Activated CD4-positive, alpha-beta T cell treated with anti-CD3 and anti-CD28 coated beads for 36 hours (primary cell): ENCODE measurements around the gene STUM. TPM values are rescaled to one million over a fixed set of nuclear protein-coding genes. Genes with fewer than 3 reads are reported as not detected.

ENCODE experiments used
- ATAC-seq: fragments of 200-7000 bp; cut with Tn5 transposase; one replicate; pipeline ENCODE4 v1.10.0; 2021; ENCODE audit warnings: mild to moderate bottlenecking, moderate library complexity
- CTCF ChIA-PET: fragments of 350-600 bp; sonication (Branson Sonifier 250); formaldehyde crosslinking; loops from one replicate; lab custom pipeline; 2021; ENCODE audit warnings: antibody characterized with exemption; lab: Charles Lee
- POLR2A ChIA-PET: fragments of 350-600 bp; sonication (Branson Sonifier 250); formaldehyde crosslinking; loops from one replicate; lab custom pipeline; 2021; ENCODE audit warnings: antibody characterized with exemption, inconsistent platforms; lab: Charles Lee
- DNase-seq: peaks from one replicate; pipeline ENCODE4 v3.0.0-alpha.2; 2020
- H3K27ac Mint-ChIP-seq: one replicate; pipeline ENCODE4 v1.8.0; 2021; ENCODE audit warnings: mixed read lengths
- H3K27me3 Mint-ChIP-seq: one replicate; pipeline ENCODE4 v1.8.0; 2021; ENCODE audit warnings: mixed read lengths
- H3K36me3 Mint-ChIP-seq: one replicate; pipeline ENCODE4 v1.8.0; 2021; ENCODE audit warnings: low read depth, mixed read lengths
- H3K4me1 Mint-ChIP-seq: one replicate; pipeline ENCODE4 v1.8.0; 2021; ENCODE audit warnings: mixed read lengths
- H3K4me3 Mint-ChIP-seq: one replicate; pipeline ENCODE4 v1.8.0; 2021; ENCODE audit warnings: mild to moderate bottlenecking, moderate library complexity, mixed read lengths
- H3K9me3 Mint-ChIP-seq: one replicate; pipeline ENCODE4 v1.8.0; 2021; ENCODE audit warnings: low read depth, mixed read lengths
- intact Hi-C, 2 experiments: fragments of 100-400 bp; cut with DNase I in 1 of 2; cut with micrococcal nuclease in 1 of 2; formaldehyde crosslinking; loops; one replicate each; pipeline versions ENCODE4 v1.14.2 to v1.15.1; 2022 to 2024; cut with DNase I, micrococcal nuclease
- total RNA-seq, 2 experiments: library from RNA; stranded (reverse); gene quantifications; one replicate each; pipeline ENCODE4 v1.2.3, GENCODE V29; 2021

The STUM gene
- total RNA-seq, 2 experiments from 2014 or later = not detected

DNA sequence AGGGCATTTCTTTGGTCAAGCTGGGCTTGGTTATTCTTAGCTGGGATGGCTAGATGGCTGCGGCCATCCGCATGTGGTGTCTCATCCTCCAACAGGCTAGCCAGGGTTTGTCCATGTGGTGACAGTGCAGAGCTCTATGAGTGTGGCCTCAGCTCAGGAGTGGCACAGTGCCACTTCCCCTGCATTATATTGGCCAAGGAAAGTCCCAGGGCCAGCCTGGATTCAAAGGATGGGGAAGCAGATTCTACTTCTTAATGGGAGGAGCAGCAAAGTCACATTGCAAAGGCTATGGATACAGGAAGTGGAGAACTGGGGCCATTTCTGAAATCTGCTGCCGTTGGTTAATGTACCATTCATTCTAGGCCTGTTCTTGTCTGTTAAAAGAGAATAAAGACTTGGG is 34.4 kb downstream of the STUM start:
- no peaks in the 10 kb centered on the region for H3K9me3 Mint-ChIP-seq
- no peaks in the 10 kb centered on the region for H3K4me1 Mint-ChIP-seq
- CTCF ChIA-PET = interaction anchor here (0.7 kb wide), 1 partner anchor 304 kb away, joined by 3 read pairs; no protein-coding TSS in a partner anchor
- ATAC-seq (no peak), DNase-seq (no peak)
- no peaks in the 10 kb centered on the region for H3K36me3 Mint-ChIP-seq
- POLR2A ChIA-PET = no interaction called here
- H3K4me3 Mint-ChIP-seq = no peak overlapping the region
- intact Hi-C loops = no loop called here
- H3K27ac Mint-ChIP-seq = no peak overlapping the region
- H3K27me3 Mint-ChIP-seq = no peaks in the 10 kb centered on the region

DNA sequence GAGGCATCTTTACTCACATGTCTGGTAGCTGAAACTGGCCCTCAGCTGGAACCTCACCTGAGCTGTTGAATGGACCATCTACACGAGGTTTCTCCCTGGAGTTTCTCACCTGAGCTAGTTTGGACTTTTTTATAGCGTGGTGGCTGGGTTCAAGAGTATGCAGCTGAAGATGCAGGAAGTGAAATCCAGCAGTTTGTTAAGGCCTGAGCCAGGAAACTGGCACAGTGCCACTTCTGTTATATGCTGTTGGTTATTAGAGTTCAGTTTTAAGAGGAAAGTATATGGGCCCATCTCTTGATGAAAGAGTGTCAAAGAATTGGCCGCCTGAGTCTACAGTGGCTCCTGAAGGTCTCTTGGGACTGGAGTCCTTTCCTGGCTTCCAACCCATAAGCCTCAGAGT is 35.6 kb downstream of the STUM start:
- Mint-ChIP-seq H3K27ac (no peak overlapping the region), H3K27me3 (no peaks in the 10 kb centered on the region), H3K36me3 (no peaks in the 10 kb centered on the region), H3K9me3 (no peaks in the 10 kb centered on the region), H3K4me3 (no peak overlapping the region), H3K4me1 (no peaks in the 10 kb centered on the region)
- DNase-seq (no peak), ATAC-seq (no peak)
- intact Hi-C loops = no loop called here
- ChIA-PET POLR2A (no interaction called here), CTCF (no interaction called here)

DNA sequence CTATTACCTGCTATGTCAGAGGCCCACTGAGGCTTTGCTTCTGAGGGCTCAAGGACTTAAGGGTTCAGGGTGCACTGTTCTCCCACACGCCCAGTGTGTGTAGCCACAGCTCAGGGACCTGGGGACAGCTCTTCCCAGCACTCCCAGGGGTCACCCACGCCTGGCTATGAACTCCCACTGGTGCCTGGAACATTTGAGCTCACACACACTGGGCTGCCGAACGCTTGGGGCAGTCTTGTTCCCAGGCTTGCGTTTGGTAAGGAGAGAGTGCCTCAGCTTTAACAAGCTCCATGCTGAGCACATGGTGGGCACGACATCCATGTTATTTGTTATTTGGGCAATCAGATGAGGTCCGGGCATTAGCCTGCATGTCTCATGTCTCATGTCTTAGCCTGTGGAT is 37.6 kb downstream of the STUM start:
- DNase-seq = no peak
- no peaks in the 10 kb centered on the region for H3K9me3 Mint-ChIP-seq
- CTCF ChIA-PET = interaction anchor here (1.0 to 2.1 kb wide), 2 partner anchors 23 to 28 kb away, joined by 3 to 6 read pairs; no protein-coding TSS in a partner anchor
- H3K27ac Mint-ChIP-seq = no peak overlapping the region
- no peak for ATAC-seq
- no peaks in the 10 kb centered on the region for H3K4me1 Mint-ChIP-seq
- H3K27me3 Mint-ChIP-seq = no peaks in the 10 kb centered on the region
- H3K36me3 Mint-ChIP-seq = no peaks in the 10 kb centered on the region
- POLR2A ChIA-PET = no interaction called here
- intact Hi-C loops = no loop called here
- no peak overlapping the region for H3K4me3 Mint-ChIP-seq

DNA sequence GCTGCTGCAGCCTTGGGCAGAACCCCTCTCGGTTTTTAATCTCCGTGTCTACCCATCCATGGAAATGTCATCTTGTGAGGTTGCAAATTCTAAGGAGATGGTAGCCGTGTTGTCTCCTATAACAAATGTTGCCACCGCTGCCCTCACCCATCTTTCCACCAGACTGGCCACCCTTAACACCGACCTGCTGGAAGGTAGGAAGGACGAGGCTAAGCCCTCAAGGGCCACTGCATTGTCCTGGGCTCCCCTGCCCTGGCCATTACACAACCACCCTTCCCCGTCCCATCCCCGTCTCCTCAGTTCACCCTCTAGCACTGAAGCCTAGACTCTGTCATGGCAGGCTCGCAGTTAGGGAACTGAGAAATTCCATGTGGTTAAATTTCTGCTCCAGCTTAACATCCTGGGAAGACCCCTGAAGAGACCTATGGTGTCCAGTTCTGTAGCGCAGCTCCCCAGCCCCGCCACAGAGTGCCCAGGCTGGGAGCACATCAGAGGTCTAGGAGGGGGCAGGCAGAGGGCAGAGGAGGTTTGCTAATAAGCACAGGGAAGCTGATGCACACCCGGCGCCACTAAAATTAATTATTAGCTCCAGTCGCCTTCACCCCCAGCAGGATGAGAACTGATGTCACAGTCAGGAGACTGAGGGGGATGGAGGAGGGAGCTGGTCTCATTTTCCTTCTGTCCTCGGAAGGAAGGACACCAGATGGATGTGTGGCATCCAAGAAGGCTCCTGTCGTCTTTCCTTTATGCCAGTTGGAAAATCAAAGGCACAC is 38.3 kb downstream of the STUM start:
- H3K27ac Mint-ChIP-seq = no peak overlapping the region
- no peaks in the 10 kb centered on the region for H3K27me3 Mint-ChIP-seq

DNA sequence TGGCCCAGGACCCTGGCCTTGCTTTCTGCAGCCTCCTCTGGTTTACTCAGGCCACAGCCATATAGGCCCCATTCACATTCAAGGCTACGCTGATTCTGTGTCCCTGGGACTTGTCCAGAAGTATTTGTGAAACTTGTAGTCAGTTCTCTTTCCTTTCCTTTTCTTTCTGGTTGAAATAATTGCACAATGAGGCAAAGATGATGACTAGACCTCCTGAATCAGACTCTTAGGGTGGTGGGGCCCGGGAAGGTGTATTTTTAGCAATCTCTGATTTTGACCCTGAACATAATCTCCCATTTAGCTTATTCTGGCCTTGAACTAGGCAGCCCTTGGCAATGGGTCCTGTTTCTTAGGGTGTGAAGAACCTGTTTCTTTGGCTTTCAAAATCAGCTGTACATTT is 39.9 kb downstream of the STUM start:
- Mint-ChIP-seq H3K27me3 (no peaks in the 10 kb centered on the region), H3K9me3 (no peaks in the 10 kb centered on the region), H3K27ac (no peak overlapping the region), H3K4me3 (no peak overlapping the region), H3K36me3 (no peaks in the 10 kb centered on the region), H3K4me1 (no peaks in the 10 kb centered on the region)
- no peak for DNase-seq
- POLR2A ChIA-PET = no interaction called here
- CTCF ChIA-PET = interaction anchor here (0.8 kb wide), 1 partner anchor 45 kb away, joined by 3 read pairs; no protein-coding TSS in a partner anchor
- intact Hi-C loops = no loop called here
- ATAC-seq = no peak

More for the DNA sequence above, 38.3 kb downstream of the STUM start:
- no peak for ATAC-seq
- H3K4me1 Mint-ChIP-seq = no peaks in the 10 kb centered on the region
- H3K4me3 Mint-ChIP-seq = no peak overlapping the region
- DNase-seq = no peak
- intact Hi-C loops = no loop called here
- no peaks in the 10 kb centered on the region for H3K9me3 Mint-ChIP-seq
- ChIA-PET CTCF (interaction anchor here (1.0 to 2.1 kb wide), 2 partner anchors 23 to 27 kb away, joined by 3 to 6 read pairs; no protein-coding TSS in a partner anchor), POLR2A (no interaction called here)
- H3K36me3 Mint-ChIP-seq = no peaks in the 10 kb centered on the region

DNA sequence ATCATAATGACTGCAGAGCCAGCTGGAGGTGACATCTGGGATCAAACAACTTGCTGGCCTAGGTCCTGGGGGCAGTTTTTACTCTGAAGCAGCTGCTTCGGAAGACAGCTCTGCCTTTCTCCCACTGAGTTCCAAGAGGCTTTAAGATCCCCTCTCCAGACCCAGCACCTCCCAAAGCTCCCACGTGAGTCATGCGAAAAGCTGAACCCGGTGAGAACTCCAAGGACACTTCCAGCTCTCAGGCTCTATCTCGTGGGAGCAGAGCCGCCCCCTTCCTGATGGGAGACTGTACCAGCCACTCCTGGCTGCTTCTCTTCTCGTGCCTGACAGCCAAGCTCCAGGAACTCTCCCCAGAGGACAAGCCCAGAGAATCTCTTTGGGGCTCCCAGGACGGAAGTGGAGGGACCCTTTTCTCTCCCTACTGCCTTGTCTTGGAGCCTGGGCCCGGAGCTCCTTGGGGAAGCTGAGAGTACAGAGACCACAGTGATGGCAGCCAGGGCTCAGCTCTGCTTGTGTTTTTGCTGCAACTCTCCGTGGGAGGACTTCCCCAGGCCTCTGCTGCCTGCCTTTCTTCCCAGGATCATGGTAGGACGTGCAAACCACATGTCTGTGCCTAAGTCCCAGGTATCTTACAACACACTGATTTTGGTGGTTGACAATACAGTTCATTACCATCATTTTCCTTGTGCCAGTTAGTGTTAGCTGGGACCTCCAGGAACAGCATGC is 40.6 kb downstream of the STUM start:
- intact Hi-C loops = no loop called here
- no peak for DNase-seq
- H3K9me3 Mint-ChIP-seq = no peaks in the 10 kb centered on the region
- H3K27ac Mint-ChIP-seq = no peak overlapping the region
- ATAC-seq = no peak
- CTCF ChIA-PET = interaction anchor here (0.8 kb wide), 3 partner anchors 8 to 46 kb away, joined by 3 read pairs; no protein-coding TSS in a partner anchor
- no peaks in the 10 kb centered on the region for H3K27me3 Mint-ChIP-seq
- H3K36me3 Mint-ChIP-seq = no peaks in the 10 kb centered on the region
- H3K4me1 Mint-ChIP-seq = no peaks in the 10 kb centered on the region
- no peak overlapping the region for H3K4me3 Mint-ChIP-seq
- POLR2A ChIA-PET = no interaction called here

DNA sequence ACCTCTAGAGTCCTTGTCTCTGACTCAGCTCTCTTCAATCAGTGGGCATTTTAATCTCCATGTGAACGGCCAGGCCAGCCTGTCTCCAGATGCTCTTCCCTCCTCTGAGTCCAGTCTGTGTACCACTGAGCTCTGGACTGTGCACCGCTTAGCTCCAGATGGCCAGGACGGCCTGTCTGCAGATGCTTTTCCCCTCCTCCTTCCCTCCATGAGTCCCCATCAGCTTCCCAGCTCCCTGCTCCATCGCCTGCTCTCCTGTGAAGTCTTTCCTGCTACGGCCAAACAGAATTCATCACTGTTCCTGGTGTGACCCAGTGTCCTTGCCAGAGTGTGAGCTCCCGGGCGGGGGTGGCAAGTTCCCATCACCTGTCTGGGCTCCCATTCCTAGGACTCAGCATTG is 42.0 kb downstream of the STUM start:
- Mint-ChIP-seq H3K9me3 (no peaks in the 10 kb centered on the region), H3K4me1 (no peaks in the 10 kb centered on the region), H3K36me3 (no peaks in the 10 kb centered on the region), H3K27ac (no peak overlapping the region), H3K4me3 (no peak overlapping the region), H3K27me3 (peaks cover 2% of the 10 kb centered on the region)
- DNase-seq (no peak), ATAC-seq (no peak)
- POLR2A ChIA-PET = no interaction called here
- CTCF ChIA-PET = interaction anchor here (0.6 to 0.8 kb wide), 3 partner anchors 43 to 239 kb away, joined by 3 read pairs; no protein-coding TSS in a partner anchor
- intact Hi-C loops = no loop called here

DNA sequence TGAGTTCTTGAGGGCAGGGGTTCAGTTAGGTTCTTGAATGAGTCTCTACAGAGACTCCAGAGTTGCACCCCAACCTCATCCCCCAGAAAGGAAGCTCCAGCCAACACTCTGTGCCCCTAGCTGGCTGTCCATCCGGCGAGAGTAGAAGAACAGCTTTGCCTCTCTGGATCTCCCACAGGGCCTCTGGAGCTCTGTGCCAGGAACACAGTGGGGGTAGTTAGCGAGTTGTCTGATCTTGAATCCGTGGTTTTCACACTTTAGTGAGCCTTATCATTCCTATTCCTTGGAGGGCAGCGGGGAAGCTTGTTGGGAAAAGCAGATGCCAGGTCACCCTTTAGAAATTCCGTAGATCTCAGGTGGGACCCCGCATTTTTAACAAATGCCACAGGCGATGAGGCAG is 45.0 kb downstream of the STUM start:
- POLR2A ChIA-PET = no interaction called here
- CTCF ChIA-PET = no interaction called here
- Mint-ChIP-seq H3K4me3 (no peak overlapping the region), H3K9me3 (no peaks in the 10 kb centered on the region), H3K36me3 (no peaks in the 10 kb centered on the region), H3K27me3 (peaks cover 4% of the 10 kb centered on the region), H3K4me1 (no peaks in the 10 kb centered on the region), H3K27ac (no peak overlapping the region)
- intact Hi-C loops = no loop called here
- no peak for ATAC-seq
- DNase-seq = no peak

DNA sequence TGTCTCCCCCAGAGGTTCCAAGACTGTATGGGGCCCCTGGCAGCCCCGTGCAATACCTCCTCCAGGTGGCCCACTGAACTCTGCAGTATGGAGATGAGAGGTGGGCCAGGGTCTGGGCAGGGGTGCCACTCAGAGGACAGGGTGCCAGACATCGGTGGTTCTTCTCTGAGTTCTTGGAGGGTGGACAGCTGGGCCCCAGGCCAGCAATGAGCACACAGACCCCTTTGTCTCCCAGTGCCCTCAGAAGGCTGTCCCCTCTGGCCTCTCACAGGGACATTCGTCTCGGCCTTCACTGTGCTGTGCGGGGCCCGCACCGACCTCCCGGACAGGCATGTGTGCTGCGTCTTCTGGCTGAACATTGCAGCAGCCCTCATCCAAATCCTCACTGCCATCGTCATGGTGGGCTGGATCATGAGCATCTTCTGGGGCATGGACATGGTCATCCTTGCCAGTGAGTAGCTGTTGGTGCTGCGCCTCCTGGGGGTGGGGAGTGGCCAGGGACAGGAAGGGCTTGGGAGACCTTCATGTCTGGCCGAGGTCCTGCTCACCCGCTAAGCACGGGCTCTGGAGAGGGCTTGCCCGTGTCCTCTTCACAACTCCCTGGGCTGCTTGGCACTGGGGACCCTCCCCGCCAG is 48.1 kb downstream of the STUM start:
- intact Hi-C loops = no loop called here
- no peak overlapping the region for H3K27ac Mint-ChIP-seq

DNA sequence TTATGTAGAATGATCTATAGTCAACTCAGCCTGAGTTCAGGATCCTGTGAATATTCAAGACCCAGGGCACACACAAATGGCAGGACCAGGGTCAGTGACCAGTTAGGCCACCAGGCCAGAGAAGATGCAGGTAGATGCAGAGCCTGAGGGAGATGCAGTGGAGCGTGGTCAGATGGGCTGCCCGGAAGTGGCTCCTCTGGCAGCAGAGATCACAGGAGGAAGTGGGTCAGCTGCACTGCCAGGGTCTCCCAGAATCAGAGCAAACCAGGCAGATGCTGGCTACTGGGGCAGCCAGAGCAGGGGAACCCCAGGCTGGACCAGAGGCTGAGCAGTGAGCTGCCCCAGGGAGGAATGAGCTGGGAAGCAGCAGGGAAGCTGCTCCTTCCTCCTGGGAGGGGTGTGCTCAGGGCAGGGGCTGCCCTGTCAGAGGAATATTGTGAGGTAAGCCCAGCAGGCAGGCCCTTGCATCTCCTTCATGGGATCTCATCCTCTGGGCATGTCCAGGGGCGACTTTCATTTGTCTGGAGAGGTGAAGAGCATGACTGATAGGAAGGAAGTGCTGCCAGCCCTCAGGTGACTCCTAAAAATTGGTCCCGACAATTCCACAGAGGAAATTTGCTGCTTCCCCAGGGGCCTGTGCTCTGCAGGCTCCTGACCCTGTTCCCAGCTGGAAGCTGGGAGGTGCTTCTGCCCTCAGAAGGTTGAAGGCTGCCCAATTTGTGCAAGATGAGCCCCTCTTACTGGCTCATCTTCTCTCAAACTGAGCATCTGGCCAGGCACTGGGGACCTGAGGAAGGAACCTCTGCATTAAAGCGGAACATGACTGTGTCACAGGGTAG is 49.3 kb downstream of the STUM start:
- no peak for ATAC-seq
- Mint-ChIP-seq H3K36me3 (no peaks in the 10 kb centered on the region), H3K4me3 (no peak overlapping the region), H3K27ac (no peak overlapping the region), H3K4me1 (no peaks in the 10 kb centered on the region), H3K27me3 (peaks cover 4% of the 10 kb centered on the region), H3K9me3 (no peaks in the 10 kb centered on the region)
- CTCF ChIA-PET = interaction anchor here (1.3 kb wide), 1 partner anchor 10 kb away, joined by 3 read pairs; no protein-coding TSS in a partner anchor
- no peak for DNase-seq
- POLR2A ChIA-PET = no interaction called here
- intact Hi-C loops = no loop called here

More for the DNA sequence above, 48.1 kb downstream of the STUM start:
- Mint-ChIP-seq H3K9me3 (no peaks in the 10 kb centered on the region), H3K36me3 (no peaks in the 10 kb centered on the region), H3K27me3 (peaks cover 4% of the 10 kb centered on the region), H3K4me3 (no peak overlapping the region), H3K4me1 (no peaks in the 10 kb centered on the region)
- ATAC-seq (no peak), DNase-seq (no peak)
- CTCF ChIA-PET = no interaction called here
- POLR2A ChIA-PET = no interaction called here

DNA sequence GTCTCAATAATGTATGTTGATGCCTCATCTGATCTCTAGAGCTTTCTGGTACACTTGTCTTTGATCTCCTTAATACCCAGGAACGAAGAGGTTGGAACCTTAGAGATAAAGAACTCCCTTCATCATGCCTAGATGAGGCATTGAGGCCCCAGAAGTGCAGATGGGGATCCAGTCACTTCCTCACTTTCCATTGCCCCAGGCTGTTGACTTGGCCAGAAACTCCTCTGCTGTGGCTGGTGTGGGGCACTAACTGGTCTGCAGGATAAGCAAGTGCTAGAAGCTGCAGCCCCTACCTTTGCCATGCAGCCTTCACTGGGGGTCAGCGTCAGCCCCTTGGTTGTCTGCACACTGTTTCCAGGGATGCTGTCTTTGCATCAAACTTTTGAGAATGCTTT is 49.9 kb downstream of the STUM start:
- Mint-ChIP-seq H3K4me3 (no peak overlapping the region), H3K27me3 (peaks cover 4% of the 10 kb centered on the region), H3K27ac (no peak overlapping the region), H3K36me3 (no peaks in the 10 kb centered on the region), H3K4me1 (no peaks in the 10 kb centered on the region), H3K9me3 (no peaks in the 10 kb centered on the region)
- intact Hi-C loops = no loop called here
- DNase-seq (no peak), ATAC-seq (no peak)
- POLR2A ChIA-PET = no interaction called here
- CTCF ChIA-PET = interaction anchor here (1.3 kb wide), 1 partner anchor 10 kb away, joined by 3 read pairs; no protein-coding TSS in a partner anchor
